ENCODE results near the gene ZNF451.

Gene ZNF451

GRCh38 chr6:57158658-57159057, 68.7 kb downstream of the ZNF451 start:
- DNase-seq: no peak

- no peak for DNase-seq
Measured at GRCh38 chr6:57159127-57159526, 69.1 kb downstream of the ZNF451 start.

- no peak for DNase-seq
Measured at GRCh38 chr6:57162028-57162427, 72.0 kb downstream of the ZNF451 start.

- DNase-seq: no peak
Measured at GRCh38 chr6:57162516-57162915, 72.5 kb downstream of the ZNF451 start.

- DNase-seq: no peak
Measured at GRCh38 chr6:57163956-57164355, 74.0 kb downstream of the ZNF451 start.

- no peak for DNase-seq
Measured at GRCh38 chr6:57165080-57165479, 75.1 kb downstream of the ZNF451 start.

GRCh38 chr6:57172136-57173055, 82.4 kb downstream of the ZNF451 start, which contains the start of gene BAG2:
Gene BAG2, plus strand, starts transcription at chr6:57172326. Its CDS starts 372 bp downstream, at chr6:57172698.
- peak; percentile 78 for DNase-seq

- DNase-seq: no peak
Measured at GRCh38 chr6:57173056-57173885, 83.3 kb downstream of the ZNF451 start.

- no peak for DNase-seq
Measured at GRCh38 chr6:57173886-57174510, 84.0 kb downstream of the ZNF451 start.

GRCh38 chr6:57174511-57174907, 84.5 kb downstream of the ZNF451 start:
- no peak for DNase-seq

GRCh38 chr6:57177545-57178265, 87.7 kb downstream of the ZNF451 start:
- DNase-seq: no peak

- no peak for DNase-seq
Measured at GRCh38 chr6:57180596-57180995, 90.6 kb downstream of the ZNF451 start.

GRCh38 chr6:57182017-57182432, 92.0 kb downstream of the ZNF451 start:
- DNase-seq: no peak

GRCh38 chr6:57183336-57183735, 93.3 kb downstream of the ZNF451 start:
- DNase-seq: no peak

- no peak for DNase-seq
Measured at GRCh38 chr6:57190140-57190539, 100.2 kb downstream of the ZNF451 start.

GRCh38 chr6:57193177-57193576, 103.2 kb downstream of the ZNF451 start:
- DNase-seq: no peak

- DNase-seq: no peak
Measured at GRCh38 chr6:57195457-57195856, 105.5 kb downstream of the ZNF451 start.

GRCh38 chr6:57198926-57199636, 109.1 kb downstream of the ZNF451 start:
- DNase-seq: no peak

- no peak for DNase-seq
Measured at GRCh38 chr6:57201718-57202117, 111.7 kb downstream of the ZNF451 start.

GRCh38 chr6:57205550-57206328, 115.8 kb downstream of the ZNF451 start:
- DNase-seq: no peak

GRCh38 chr6:57207141-57207540, 117.2 kb downstream of the ZNF451 start:
- no peak for DNase-seq
